ENCODE results near the gene ZFP69B.

GRCh38 chr1:40421431-40422384 lies 28.6 kb upstream of the ZFP69B start:
- no peak for TF ChIP-seq CTCF (conservative IDR thresholded peaks at IDR 0.05; ENCODE audit: low read depth in 2 of 2)
- no peak for TF ChIP-seq POLR2AphosphoS5 (IDR thresholded peaks at IDR 0.05; ENCODE audit: low read depth)
- TF ChIP-seq JUNB (IDR thresholded peaks at IDR 0.05; ENCODE audit: unreplicated experiment) = no peak
- no peak for TF ChIP-seq EZH2phosphoT487 (IDR thresholded peaks at IDR 0.05; ENCODE audit: unreplicated experiment)
- TF ChIP-seq EZH2 (IDR thresholded peaks at IDR 0.05; ENCODE audit: low read depth, unreplicated experiment) = no peak

Measured in GM23338 (cell line).